ENCODE measurements around the gene HPSE2. TPM values are rescaled to one million over a fixed set of nuclear protein-coding genes. Genes with fewer than 3 reads are reported as not detected.

HPSE2 gene
- total and polyA plus RNA-seq, 2 experiments from 2014 or later = 0.10 to 0.24 TPM

DNA sequence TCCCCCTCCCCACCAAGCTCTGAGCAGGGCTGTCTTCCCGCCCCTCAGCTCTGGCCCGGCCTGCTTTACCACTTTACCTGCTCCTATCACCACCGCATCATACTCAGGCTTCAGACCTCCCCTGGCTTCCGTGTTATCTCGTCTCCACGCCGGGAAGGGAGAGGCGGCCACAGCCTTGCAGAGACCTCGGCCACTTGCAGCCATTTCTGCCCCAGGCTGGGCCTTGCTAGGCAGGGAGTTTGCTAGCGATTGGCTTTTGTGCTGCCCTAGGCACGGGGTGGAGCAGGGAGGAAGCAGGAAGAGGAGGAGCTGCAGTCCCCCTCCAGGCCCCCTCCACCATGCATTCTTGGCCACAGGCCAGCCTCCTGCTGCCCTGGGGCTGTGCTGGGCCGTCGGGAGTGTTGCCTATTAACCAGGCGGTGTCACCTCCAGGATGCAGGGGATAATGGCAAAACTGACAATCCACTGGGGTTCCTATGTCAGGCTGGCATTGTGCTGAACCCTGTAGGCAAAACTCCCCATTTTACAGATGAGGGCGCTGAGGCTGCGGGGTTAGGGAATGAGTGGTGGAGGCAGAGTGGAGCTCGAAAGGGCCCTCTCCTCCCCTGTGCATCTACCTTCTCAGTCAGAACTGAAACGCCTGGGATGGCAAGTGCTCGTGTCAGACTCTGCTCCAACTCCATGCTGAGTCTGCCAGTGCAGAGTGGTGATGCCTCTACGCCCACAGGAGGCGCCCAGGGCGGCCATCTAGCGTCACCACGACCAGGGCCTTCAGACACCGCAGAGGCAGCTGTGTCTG lies 820.5 kb downstream of the HPSE2 start, which contains the start of gene PYROXD2:
PYROXD2 (minus strand) TSS at position 251 of the 799 bp plus-strand sequence; CDS start at position 204, 47 bp downstream.
- Histone ChIP-seq H3K36me3 (ENCODE audit: insufficient read depth) (no peaks in the 10 kb centered on the region), H4K20me1 (replicated peaks; ENCODE audit: insufficient read depth) (no peaks in the 10 kb centered on the region)

DNA sequence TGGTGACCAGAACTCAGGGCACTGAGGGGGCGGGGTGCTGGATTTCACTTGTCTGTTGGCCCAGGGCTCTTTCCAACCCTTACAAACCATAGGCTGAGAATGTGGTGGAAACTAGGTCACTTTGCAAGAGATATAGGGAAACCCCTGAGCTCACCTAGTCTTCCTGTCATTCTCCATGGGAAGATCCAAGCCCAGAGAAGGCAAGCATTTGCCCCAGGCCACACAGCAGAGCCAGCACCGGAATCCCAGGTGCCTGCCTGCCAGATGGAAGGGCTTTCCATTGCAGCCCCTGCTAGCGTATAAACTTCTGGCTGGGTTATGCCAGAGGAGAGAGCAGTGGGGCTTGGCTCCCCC lies 821.1 kb downstream of the HPSE2 start:
- H3K27me3 Mint-ChIP-seq (ENCODE audit: insufficient read depth, low read depth, poor library complexity) = peaks cover 7% of the 10 kb centered on the region
- H4K20me1 ChIP-seq (replicated peaks; ENCODE audit: insufficient read depth) = no peaks in the 10 kb centered on the region
- peak overlapping the region; percentile 97 for H3K27ac Mint-ChIP-seq
- ATAC-seq = no peak
- H2AFZ ChIP-seq = peak overlapping the region; percentile 84
- H3K27me3 ChIP-seq (ENCODE audit: insufficient read depth) = no peaks in the 10 kb centered on the region
- peaks cover 14% of the 10 kb centered on the region for H3K4me1 ChIP-seq (ENCODE audit: insufficient read depth)
- no peaks in the 10 kb centered on the region for H3F3A ChIP-seq (replicated peaks; ENCODE audit: low read depth)
- no peaks in the 10 kb centered on the region for H3K9me2 ChIP-seq (ENCODE audit: insufficient read depth)
- 0 out of 2 replicates have a peak overlapping the region, but pooled peaks have one; percentile 66 for H3K27ac ChIP-seq (ENCODE audit: low read depth)
- H3K4me2 ChIP-seq = peak overlapping the region; percentile 79
- H3K4me1 Mint-ChIP-seq = peaks cover 12% of the 10 kb centered on the region; the same call in 2 of the 3 replicates
- H3K4me3 Mint-ChIP-seq = peak overlapping the region; percentile 85
- H3K79me2 ChIP-seq (replicated peaks; ENCODE audit: insufficient read depth) = no peaks in the 10 kb centered on the region
- no peaks in the 10 kb centered on the region for H3K9me3 Mint-ChIP-seq
- peak overlapping the region; percentile 52 for H3K4me3 ChIP-seq
- no peaks in the 10 kb centered on the region for H3K36me3 ChIP-seq (ENCODE audit: insufficient read depth)
- DNase-seq (ENCODE audit: low spot score) = no peak
- H3K36me3 Mint-ChIP-seq (ENCODE audit: low read depth) = peaks cover 5% of the 10 kb centered on the region; the same call in 2 of the 3 replicates
- no peak for TF ChIP-seq ZNF462 (CRISPR knock-in tag; IDR thresholded peaks at IDR 0.05)
- TF ChIP-seq CREB1 (CRISPR knock-in tag; IDR thresholded peaks at IDR 0.05; ENCODE audit: low read depth) = no peak
- no peak for TF ChIP-seq ZNF331 (CRISPR knock-in tag; IDR thresholded peaks at IDR 0.05; ENCODE audit: low read depth)
- no peak for TF ChIP-seq ZNF114 (CRISPR knock-in tag; IDR thresholded peaks at IDR 0.05)
- no peak for TF ChIP-seq CTCF (conservative IDR thresholded peaks at IDR 0.05; ENCODE audit: low read depth in 2 of 2)
- TF ChIP-seq REST (IDR thresholded peaks at IDR 0.05; ENCODE audit: unreplicated experiment) = no peak
- no peak for TF ChIP-seq EZH2phosphoT487 (IDR thresholded peaks at IDR 0.05; ENCODE audit: unreplicated experiment)
- TF ChIP-seq NANOG (IDR thresholded peaks at IDR 0.05; ENCODE audit: borderline replicate concordance) = no peak

More for the DNA sequence above, 820.5 kb downstream of the HPSE2 start, which contains the start of gene PYROXD2:
- peak within 1 kb of the TSS; percentile 85 for H3K4me3 Mint-ChIP-seq
- peaks cover 7% of the 10 kb centered on the region for H3K27me3 Mint-ChIP-seq (ENCODE audit: insufficient read depth, low read depth, poor library complexity)
- peak within 1 kb of the TSS; percentile 52 for H3K4me3 ChIP-seq
- H3K27ac Mint-ChIP-seq = peak within 1 kb of the TSS; percentile 97
- peaks cover 12% of the 10 kb centered on the region; the same call in 2 of the 3 replicates for H3K4me1 Mint-ChIP-seq
- ATAC-seq (peak; percentile 95), DNase-seq (ENCODE audit: low spot score) (peak; percentile 84)
- no peaks in the 10 kb centered on the region for H3K9me3 Mint-ChIP-seq
- no peaks in the 10 kb centered on the region for H3K27me3 ChIP-seq (ENCODE audit: insufficient read depth)
- H3K9me2 ChIP-seq (ENCODE audit: insufficient read depth) = no peaks in the 10 kb centered on the region
- H3K4me1 ChIP-seq (ENCODE audit: insufficient read depth) = peaks cover 14% of the 10 kb centered on the region
- H2AFZ ChIP-seq = peak within 1 kb of the TSS; percentile 84
- peak within 1 kb of the TSS; percentile 74; the same call in 1 of the 2 replicates for H3K27ac ChIP-seq (ENCODE audit: low read depth)
- TF ChIP-seq POLR2AphosphoS5 (IDR thresholded peaks at IDR 0.05; ENCODE audit: low read depth) = peak; percentile 77
- TF ChIP-seq EZH2 (IDR thresholded peaks at IDR 0.05; ENCODE audit: low read depth, unreplicated experiment) = no peak
- H3K4me2 ChIP-seq = peak within 1 kb of the TSS; percentile 79
- no peaks in the 10 kb centered on the region for H3K79me2 ChIP-seq (replicated peaks; ENCODE audit: insufficient read depth)
- no peaks in the 10 kb centered on the region for H3F3A ChIP-seq (replicated peaks; ENCODE audit: low read depth)
- peaks cover 8% of the 10 kb centered on the region; the same call in 2 of the 3 replicates for H3K36me3 Mint-ChIP-seq (ENCODE audit: low read depth)

Measured in GM23338 (cell line).